ENCODE measurements around the gene GJA1. TPM values are rescaled to one million over a fixed set of nuclear protein-coding genes. Genes with fewer than 3 reads are reported as not detected.
"Not testable (repeated sequence)": the region's sequence is repeated elsewhere in the genome, so short reads cannot be mapped to it uniquely, and the experiment has no call there.

The GJA1 gene
- 90.3 TPM for polyA plus RNA-seq
- long read RNA-seq, donor 1, transcript GJA1-204 (2 exons, 3,152 nt), result major isoform, 16 of 16 reads
- long read RNA-seq, donor 1, partial matches to known transcripts, result 0 of 16 reads
- long read RNA-seq, donor 1, other reads (novel, unspliced or antisense), result 0 of 16 reads
- long read RNA-seq, donor 2, transcript GJA1-204 (2 exons, 3,152 nt), result major isoform, 14 of 14 reads
- long read RNA-seq, donor 2, partial matches to known transcripts, result 0 of 14 reads
- long read RNA-seq, donor 2, other reads (novel, unspliced or antisense), result 0 of 14 reads
- long read RNA-seq, donor 3, transcript GJA1-204 (2 exons, 3,152 nt), result major isoform, 12 of 151 reads
- long read RNA-seq, donor 3, partial matches to known transcripts, result 139 of 151 reads
- long read RNA-seq, donor 3, other reads (novel, unspliced or antisense), result 0 of 151 reads
- long read RNA-seq, donor 4, partial matches to known transcripts, result 0 of 4 reads
- long read RNA-seq, donor 4, other reads (novel, unspliced or antisense), result 0 of 4 reads
- long read RNA-seq, donor 5, partial matches to known transcripts, result 0 of 3 reads
- long read RNA-seq, donor 5, other reads (novel, unspliced or antisense), result 0 of 3 reads
- long read RNA-seq, donor 6, transcript GJA1-204 (2 exons, 3,152 nt), result major isoform, 11 of 27 reads
- long read RNA-seq, donor 6, partial matches to known transcripts, result 15 of 27 reads
- long read RNA-seq, donor 6, other reads (novel, unspliced or antisense), result 0 of 27 reads
- long read RNA-seq, donor 7, partial matches to known transcripts, result 0 of 4 reads
- long read RNA-seq, donor 7, other reads (novel, unspliced or antisense), result 0 of 4 reads
- long read RNA-seq, donor 8, transcript GJA1-204 (2 exons, 3,152 nt), result major isoform, 26 of 26 reads
- long read RNA-seq, donor 8, partial matches to known transcripts, result 0 of 26 reads
- long read RNA-seq, donor 8, other reads (novel, unspliced or antisense), result 0 of 26 reads
- long read RNA-seq, donor 9, transcript GJA1-204 (2 exons, 3,152 nt), result major isoform, 29 of 29 reads
- long read RNA-seq, donor 9, partial matches to known transcripts, result 0 of 29 reads
- long read RNA-seq, donor 9, other reads (novel, unspliced or antisense), result 0 of 29 reads
- long read RNA-seq, donor 10, transcript GJA1-204 (2 exons, 3,152 nt), result major isoform, 12 of 12 reads
- long read RNA-seq, donor 10, partial matches to known transcripts, result 0 of 12 reads
- long read RNA-seq, donor 10, other reads (novel, unspliced or antisense), result 0 of 12 reads
- long read RNA-seq, donor 11, transcript GJA1-204 (2 exons, 3,152 nt), result major isoform, 25 of 25 reads
- long read RNA-seq, donor 11, partial matches to known transcripts, result 0 of 25 reads
- long read RNA-seq, donor 11, other reads (novel, unspliced or antisense), result 0 of 25 reads

DNA sequence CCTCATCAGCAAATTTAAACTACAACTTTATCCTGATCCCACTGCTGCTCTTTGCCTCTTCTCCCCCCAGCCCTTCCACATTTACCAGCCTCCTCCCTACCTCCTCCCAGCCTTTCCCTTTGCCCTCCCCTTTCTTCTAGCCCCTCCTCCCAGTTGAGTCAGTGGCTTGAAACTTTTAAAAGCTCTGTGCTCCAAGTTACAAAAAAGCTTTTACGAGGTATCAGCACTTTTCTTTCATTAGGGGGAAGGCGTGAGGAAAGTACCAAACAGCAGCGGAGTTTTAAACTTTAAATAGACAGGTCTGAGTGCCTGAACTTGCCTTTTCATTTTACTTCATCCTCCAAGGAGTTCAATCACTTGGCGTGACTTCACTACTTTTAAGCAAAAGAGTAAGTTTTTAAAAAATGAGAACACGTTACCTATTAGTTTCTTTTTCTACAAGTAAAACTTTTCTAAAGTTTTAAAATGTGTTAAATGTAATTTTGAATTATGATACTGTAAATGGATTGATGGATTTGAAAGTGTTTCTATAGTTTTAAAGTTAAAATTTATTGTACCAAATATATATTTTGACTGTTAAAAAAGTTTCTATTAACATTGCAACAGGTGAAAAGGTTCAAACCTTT, at the start of gene GJA1:
Gene GJA1 (plus strand): TSS at position 203 of the 626 bp plus-strand sequence. CDS start 11,202 bp downstream, outside the sequence.
- Histone ChIP-seq H3K27me3 (ENCODE audit: control insufficient read depth, insufficient read depth, low read length) (no peaks in the 10 kb centered on the region), H3K36me3 (ENCODE audit: control insufficient read depth, insufficient read depth, low read length) (no peaks in the 10 kb centered on the region), H3K27ac (ENCODE audit: low read length) (peak within 1 kb of the TSS; percentile 77), H3K4me1 (ENCODE audit: control insufficient read depth, insufficient read depth, low read length) (no peaks in the 10 kb centered on the region), H3K9me3 (ENCODE audit: control insufficient read depth, low read depth, low read length) (no peaks in the 10 kb centered on the region), H3K4me3 (ENCODE audit: low read length) (peak within 1 kb of the TSS; percentile 85)
- peak; percentile 62 to 83 for DNase-seq
- 10% methylated on average over 2 of the region's 5 CpGs for WGBS (ENCODE audit: insufficient coverage, low lambda C conversion rate)

DNA sequence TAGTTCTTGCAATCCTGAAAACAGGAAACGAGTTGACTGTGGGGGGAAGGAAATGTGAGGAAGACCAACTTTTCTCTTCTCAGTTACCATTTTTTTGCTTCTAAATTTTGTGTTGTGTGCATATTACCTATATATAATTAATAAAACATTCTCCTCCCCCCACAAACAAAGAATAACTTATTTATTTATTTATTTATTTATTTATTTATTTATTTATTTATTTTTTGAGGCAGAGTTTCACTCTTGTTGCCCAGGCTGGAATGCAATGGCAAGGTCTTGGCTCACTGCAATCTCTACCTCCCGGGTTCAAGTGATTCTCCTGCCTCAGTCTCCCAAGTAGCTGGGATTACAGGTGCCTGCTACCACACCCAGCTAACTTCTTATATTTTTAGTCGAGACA, 48.9 kb upstream of the GJA1 start:
- H3K36me3 ChIP-seq (ENCODE audit: control insufficient read depth, insufficient read depth, low read length); H3K9me3 ChIP-seq (ENCODE audit: control insufficient read depth, low read depth, low read length); H3K27me3 ChIP-seq (ENCODE audit: control insufficient read depth, insufficient read depth, low read length); DNase-seq; H3K4me3 ChIP-seq (ENCODE audit: low read length); H3K27ac ChIP-seq (ENCODE audit: low read length): not testable (repeated sequence)
- H3K4me1 ChIP-seq (ENCODE audit: control insufficient read depth, insufficient read depth, low read length), result peaks cover 40% of the 10 kb centered on the region
- WGBS (ENCODE audit: insufficient coverage, low lambda C conversion rate), result 100% methylated on average over 1 of the region's 3 CpGs

DNA sequence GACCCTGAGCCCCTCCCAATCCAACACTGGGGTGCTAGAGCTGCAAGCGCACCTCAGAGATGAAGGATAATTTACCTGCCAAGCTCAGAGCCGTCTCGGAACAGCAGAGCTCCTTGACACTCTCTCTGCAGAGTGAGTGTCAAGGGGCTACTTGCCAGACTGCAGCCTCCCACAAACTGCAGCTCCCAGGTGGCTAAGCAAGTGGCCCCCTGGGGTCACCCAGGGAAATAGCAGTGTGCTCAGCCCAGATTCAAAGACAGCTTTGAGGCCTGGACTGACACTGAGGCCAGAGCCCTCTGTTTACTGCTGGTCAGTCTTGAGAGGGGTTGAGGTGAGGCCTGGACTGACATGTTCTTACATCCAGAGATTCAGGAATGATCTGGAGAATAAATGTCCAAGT, 46.0 kb upstream of the GJA1 start:
- peaks cover 22% of the 10 kb centered on the region for H3K4me1 ChIP-seq (ENCODE audit: control insufficient read depth, insufficient read depth, low read length)
- H3K27me3 ChIP-seq (ENCODE audit: control insufficient read depth, insufficient read depth, low read length), result no peaks in the 10 kb centered on the region
- no peak for DNase-seq
- peak overlapping the region; percentile 51 for H3K27ac ChIP-seq (ENCODE audit: low read length)
- no peaks in the 10 kb centered on the region for H3K9me3 ChIP-seq (ENCODE audit: control insufficient read depth, low read depth, low read length)
- no peak overlapping the region for H3K4me3 ChIP-seq (ENCODE audit: low read length)
- no CpG with 5 or more reads among the region's 3 CpGs for WGBS (ENCODE audit: insufficient coverage, low lambda C conversion rate)
- no peaks in the 10 kb centered on the region for H3K36me3 ChIP-seq (ENCODE audit: control insufficient read depth, insufficient read depth, low read length)

DNA sequence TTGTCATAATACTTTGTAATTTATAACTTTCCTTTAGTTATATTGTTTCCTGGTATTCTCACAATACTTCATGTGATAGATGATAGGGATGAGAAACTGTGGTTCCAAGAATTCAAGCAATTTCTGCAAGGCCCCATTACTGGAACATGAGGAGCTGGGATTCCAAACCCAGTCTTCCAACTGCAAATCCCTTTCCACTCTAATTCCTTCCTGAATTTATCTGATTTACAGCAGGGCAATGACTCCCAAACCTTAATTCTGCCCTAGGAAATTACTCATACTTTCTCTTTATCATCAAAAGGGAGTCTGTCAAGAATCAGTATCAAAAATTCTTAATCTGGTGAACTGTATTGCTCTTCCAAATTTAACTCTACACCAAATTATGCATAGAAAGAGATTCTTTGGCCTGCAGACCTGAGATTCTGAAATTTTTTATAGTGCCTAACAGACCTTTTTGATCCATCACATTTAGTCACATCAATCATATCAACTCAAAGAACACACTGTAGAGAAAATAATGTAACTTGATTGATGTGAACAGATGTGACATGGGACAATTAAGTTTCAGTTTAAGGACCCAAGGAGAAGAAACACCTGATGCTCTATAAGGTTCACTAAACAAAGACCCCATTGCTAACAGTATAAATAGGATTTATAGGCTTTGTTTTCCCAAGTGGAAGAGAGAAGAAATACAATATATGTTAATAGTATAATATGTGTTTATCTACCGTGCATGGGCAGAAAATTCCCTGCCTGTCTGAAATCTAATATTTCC, 41.5 kb upstream of the GJA1 start:
- WGBS (ENCODE audit: insufficient coverage, low lambda C conversion rate), result no CpG with 5 or more reads among the region's 1 CpG
- H3K27me3 ChIP-seq (ENCODE audit: control insufficient read depth, insufficient read depth, low read length), result no peaks in the 10 kb centered on the region
- H3K4me3 ChIP-seq (ENCODE audit: low read length), result no peak overlapping the region
- no peaks in the 10 kb centered on the region for H3K9me3 ChIP-seq (ENCODE audit: control insufficient read depth, low read depth, low read length)
- DNase-seq, result no peak
- H3K27ac ChIP-seq (ENCODE audit: low read length), result peak overlapping the region; percentile 27
- H3K36me3 ChIP-seq (ENCODE audit: control insufficient read depth, insufficient read depth, low read length), result no peaks in the 10 kb centered on the region
- peaks cover 21% of the 10 kb centered on the region for H3K4me1 ChIP-seq (ENCODE audit: control insufficient read depth, insufficient read depth, low read length)

DNA sequence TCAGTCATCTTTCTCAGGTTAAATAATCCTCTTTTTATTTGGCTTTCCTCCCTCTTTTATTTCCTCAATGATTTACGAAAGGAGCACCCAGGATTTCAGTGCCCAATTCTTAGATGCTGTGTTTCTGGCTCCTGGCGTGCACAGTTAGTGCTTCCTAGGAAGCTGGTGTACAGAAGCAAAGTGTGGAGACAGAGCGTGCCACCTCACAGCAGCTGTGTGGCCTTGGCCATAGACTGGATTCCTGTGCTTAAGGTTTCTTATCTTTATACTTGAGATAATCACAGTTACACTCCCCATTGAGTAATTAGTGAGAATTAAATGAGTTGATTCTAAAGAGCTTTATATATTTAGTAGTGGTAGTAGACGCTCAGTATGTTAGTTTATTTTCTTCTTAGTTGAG, 39.7 kb upstream of the GJA1 start:
- H3K36me3 ChIP-seq (ENCODE audit: control insufficient read depth, insufficient read depth, low read length), result no peaks in the 10 kb centered on the region
- peaks cover 29% of the 10 kb centered on the region for H3K4me1 ChIP-seq (ENCODE audit: control insufficient read depth, insufficient read depth, low read length)
- WGBS (ENCODE audit: insufficient coverage, low lambda C conversion rate), result 23% methylated on average over 2 of the region's 4 CpGs
- no peak overlapping the region for H3K4me3 ChIP-seq (ENCODE audit: low read length)
- peak; percentile 34 to 45 for DNase-seq
- H3K27me3 ChIP-seq (ENCODE audit: control insufficient read depth, insufficient read depth, low read length), result no peaks in the 10 kb centered on the region
- H3K27ac ChIP-seq (ENCODE audit: low read length), result peak overlapping the region; percentile 4
- no peaks in the 10 kb centered on the region for H3K9me3 ChIP-seq (ENCODE audit: control insufficient read depth, low read depth, low read length)

DNA sequence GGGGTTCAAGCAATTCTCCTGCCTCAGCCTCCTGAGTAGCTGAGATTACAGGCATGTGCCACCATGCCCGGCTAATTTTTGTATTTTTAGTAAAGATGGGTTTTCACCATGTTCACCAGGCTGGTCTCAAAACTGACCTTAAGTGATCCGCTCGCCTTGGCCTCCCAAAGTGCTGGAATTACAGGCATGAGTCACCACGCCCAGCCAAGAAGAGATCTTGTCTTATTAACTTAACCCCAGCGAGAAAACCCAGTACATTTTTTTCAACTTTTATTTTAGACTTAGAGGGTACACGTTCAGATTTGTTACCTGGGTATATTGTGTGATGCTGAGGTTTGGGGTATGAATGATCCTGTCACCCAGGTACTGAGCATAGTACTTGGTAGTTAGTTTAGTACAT, 38.3 kb upstream of the GJA1 start:
- WGBS (ENCODE audit: insufficient coverage, low lambda C conversion rate), result no CpG with 5 or more reads among the region's 6 CpGs
- not testable (repeated sequence) for H3K4me3 ChIP-seq (ENCODE audit: low read length); H3K27me3 ChIP-seq (ENCODE audit: control insufficient read depth, insufficient read depth, low read length); DNase-seq; H3K9me3 ChIP-seq (ENCODE audit: control insufficient read depth, low read depth, low read length); H3K36me3 ChIP-seq (ENCODE audit: control insufficient read depth, insufficient read depth, low read length); H3K27ac ChIP-seq (ENCODE audit: low read length)
- H3K4me1 ChIP-seq (ENCODE audit: control insufficient read depth, insufficient read depth, low read length), result peaks cover 28% of the 10 kb centered on the region

DNA sequence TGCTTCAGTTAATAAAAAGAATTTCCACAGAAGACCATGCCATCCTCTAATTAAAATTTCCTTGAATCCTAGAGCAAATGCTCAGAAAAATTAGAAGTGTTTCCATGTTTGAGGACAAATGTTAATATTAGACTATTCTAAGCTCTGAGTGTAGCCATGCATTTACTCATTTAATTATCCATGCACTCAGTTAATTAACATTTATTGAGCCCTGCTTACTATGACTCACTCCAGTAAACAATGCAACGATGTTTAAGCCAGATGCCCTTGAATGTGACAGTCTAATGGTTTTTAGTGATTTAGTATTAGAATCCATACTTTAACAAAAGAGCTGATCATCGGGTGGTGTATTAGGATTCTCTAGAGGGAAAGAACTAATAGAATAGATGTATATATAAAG, 37.3 kb upstream of the GJA1 start:
- H3K9me3 ChIP-seq (ENCODE audit: control insufficient read depth, low read depth, low read length), result no peaks in the 10 kb centered on the region

DNA sequence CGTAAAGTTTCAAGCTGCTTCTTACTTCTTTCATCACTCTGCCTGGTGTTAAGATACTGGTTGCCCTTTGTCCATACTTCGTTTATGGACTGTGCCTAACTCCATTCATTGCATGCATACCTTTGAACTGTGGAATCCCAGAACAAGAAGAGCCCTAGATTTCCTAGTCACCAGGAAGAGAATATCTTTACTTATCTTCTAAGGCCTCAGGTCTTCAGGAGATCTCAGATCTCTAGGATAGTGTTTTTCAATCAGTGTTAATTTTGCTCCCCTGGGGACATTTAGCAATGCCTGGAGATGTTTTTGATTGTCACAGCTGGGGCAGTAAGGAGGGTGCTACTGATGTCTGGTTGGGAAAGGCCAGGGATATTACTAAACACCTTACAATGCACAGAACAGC, 35.5 kb upstream of the GJA1 start:
- Histone ChIP-seq H3K27ac (ENCODE audit: low read length) (peak overlapping the region; percentile 66), H3K4me1 (ENCODE audit: control insufficient read depth, insufficient read depth, low read length) (peaks cover 30% of the 10 kb centered on the region), H3K9me3 (ENCODE audit: control insufficient read depth, low read depth, low read length) (no peaks in the 10 kb centered on the region), H3K27me3 (ENCODE audit: control insufficient read depth, insufficient read depth, low read length) (no peaks in the 10 kb centered on the region), H3K36me3 (ENCODE audit: control insufficient read depth, insufficient read depth, low read length) (no peaks in the 10 kb centered on the region), H3K4me3 (ENCODE audit: low read length) (no peak overlapping the region)
- WGBS (ENCODE audit: insufficient coverage, low lambda C conversion rate), result no CpG with 5 or more reads among the region's 2 CpGs
- DNase-seq, result peak; percentile 77 to 90

More for the DNA sequence above, 37.3 kb upstream of the GJA1 start:
- Histone ChIP-seq H3K36me3 (ENCODE audit: control insufficient read depth, insufficient read depth, low read length) (no peaks in the 10 kb centered on the region), H3K4me1 (ENCODE audit: control insufficient read depth, insufficient read depth, low read length) (peaks cover 22% of the 10 kb centered on the region), H3K27ac (ENCODE audit: low read length) (no peak overlapping the region), H3K4me3 (ENCODE audit: low read length) (no peak overlapping the region), H3K27me3 (ENCODE audit: control insufficient read depth, insufficient read depth, low read length) (no peaks in the 10 kb centered on the region)
- DNase-seq, result no peak
- no CpG with 5 or more reads among the region's 2 CpGs for WGBS (ENCODE audit: insufficient coverage, low lambda C conversion rate)

DNA sequence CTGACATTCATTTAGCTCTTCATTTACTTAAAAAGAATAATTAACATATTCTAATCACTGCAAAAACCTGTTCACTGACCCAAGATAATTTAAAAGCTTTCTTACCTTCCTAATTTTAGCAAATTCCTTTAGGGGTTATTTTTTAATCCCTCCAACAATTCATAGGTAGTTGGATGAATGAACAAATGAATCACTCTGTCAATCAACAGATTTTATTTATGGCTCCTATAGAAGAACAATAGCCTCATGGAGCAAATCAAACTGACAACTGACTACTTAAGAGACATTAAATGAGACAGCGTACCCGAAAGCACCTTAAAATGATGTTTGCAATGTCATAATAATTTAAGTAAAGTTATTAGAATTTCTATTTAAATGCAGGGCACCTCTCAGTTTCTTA, 31.5 kb upstream of the GJA1 start:
- DNase-seq, result no peak
- Histone ChIP-seq H3K36me3 (ENCODE audit: control insufficient read depth, insufficient read depth, low read length) (no peaks in the 10 kb centered on the region), H3K27ac (ENCODE audit: low read length) (peak overlapping the region; percentile 15), H3K9me3 (ENCODE audit: control insufficient read depth, low read depth, low read length) (no peaks in the 10 kb centered on the region), H3K4me3 (ENCODE audit: low read length) (no peak overlapping the region), H3K4me1 (ENCODE audit: control insufficient read depth, insufficient read depth, low read length) (peaks cover 32% of the 10 kb centered on the region), H3K27me3 (ENCODE audit: control insufficient read depth, insufficient read depth, low read length) (no peaks in the 10 kb centered on the region)
- 100% methylated on average over 1 of the region's 2 CpGs for WGBS (ENCODE audit: insufficient coverage, low lambda C conversion rate)

Data from large intestine (tissue), 12 donors.